CD4-positive, alpha-beta T cell (primary cell): ENCODE measurements around the gene STIM1. TPM values are rescaled to one million over a fixed set of nuclear protein-coding genes. Genes with fewer than 3 reads are reported as not detected.

ENCODE experiments used
- ATAC-seq: fragments of 200-7000 bp; cut with Tn5 transposase; one replicate; pipeline ENCODE4 v1.10.0; 2022; ENCODE audit warnings: mild to moderate bottlenecking; ENCODE audit not compliant: poor library complexity
- CTCF ChIA-PET: fragments of 350-600 bp; sonication (Branson Sonifier 250); formaldehyde crosslinking; loops from one replicate; lab custom pipeline; 2021; ENCODE audit warnings: antibody characterized with exemption, inconsistent platforms; lab: Charles Lee
- POLR2A ChIA-PET: fragments of 350-600 bp; sonication (Branson Sonifier 250); formaldehyde crosslinking; loops from one replicate; lab custom pipeline; 2021; ENCODE audit warnings: antibody characterized with exemption, inconsistent platforms; lab: Charles Lee
- DNase-seq, 14 experiments: peaks; one replicate each; pipeline ENCODE4 v3.0.0-alpha.2; 2013 to 2020; ENCODE audit warnings: mixed read lengths in 2 of 14
- H3K27ac ChIP-seq, 2 donors: one replicate each; pipeline versions ENCODE4 v1.5.1 to v1.7.0; 2013; ENCODE audit warnings: low read length in 2 of 2, low read depth in 1 of 2, mild to moderate bottlenecking in 1 of 2
- H3K27me3 ChIP-seq, 2 experiments: 1 replicate in 1 of 2; 2 replicates in 1 of 2; pipeline versions ENCODE4 v1.6.1 to v1.7.0; 2013; ENCODE audit warnings: low read length in 2 of 2, control low read depth in 1 of 2, mild to moderate bottlenecking in 1 of 2, moderate library complexity in 1 of 2; ENCODE audit not compliant: insufficient read depth in 2 of 2, control insufficient read depth in 1 of 2
- H3K36me3 ChIP-seq: one replicate; pipeline ENCODE4 v1.6.1; 2013; ENCODE audit warnings: low read length, control low read depth; ENCODE audit not compliant: insufficient read depth
- H3K4me1 ChIP-seq: one replicate; pipeline ENCODE4 v1.6.1; 2013; ENCODE audit warnings: low read length, control low read depth; ENCODE audit not compliant: insufficient read depth
- H3K4me3 ChIP-seq: one replicate; pipeline ENCODE4 v1.5.1; 2013; ENCODE audit warnings: mild to moderate bottlenecking, low read length, moderate library complexity
- H3K9me3 ChIP-seq, 2 experiments: 1 replicate in 1 of 2; 2 replicates in 1 of 2; pipeline versions ENCODE4 v1.6.1 to v1.7.0; 2013; ENCODE audit warnings: low read length in 2 of 2, mild to moderate bottlenecking in 2 of 2, control low read depth in 1 of 2, moderate library complexity in 1 of 2; ENCODE audit not compliant: control insufficient read depth in 1 of 2, insufficient read depth in 1 of 2
- H3K27ac Mint-ChIP-seq: one replicate; pipeline ENCODE4 v1.8.0; 2020; ENCODE audit warnings: mixed read lengths
- H3K27me3 Mint-ChIP-seq: one replicate; pipeline ENCODE4 v1.8.0; 2021; ENCODE audit warnings: mixed read lengths
- H3K36me3 Mint-ChIP-seq: one replicate; pipeline ENCODE4 v1.8.0; 2021; ENCODE audit warnings: low read depth, mixed read lengths
- H3K4me1 Mint-ChIP-seq: one replicate; pipeline ENCODE4 v1.8.0; 2021; ENCODE audit warnings: low read depth, mixed read lengths
- H3K4me3 Mint-ChIP-seq: one replicate; pipeline ENCODE4 v1.8.0; 2020; ENCODE audit warnings: mild to moderate bottlenecking, mixed read lengths
- H3K9me3 Mint-ChIP-seq: one replicate; pipeline ENCODE4 v1.8.0; 2020; ENCODE audit warnings: mixed read lengths
- CTCF ChIP-seq: fragments of 200-600 bp; IDR thresholded peaks from one replicate; pipeline ENCODE4 v1.8.0; 2022; ENCODE audit warnings: antibody characterized with exemption, mild to moderate bottlenecking
- intact Hi-C, 2 experiments: fragments of 100-400 bp; cut with DNase I in 1 of 2; cut with micrococcal nuclease in 1 of 2; formaldehyde crosslinking; loops; one replicate each; pipeline versions ENCODE4 v1.15.1 to v1.9.0; 2023 to 2025; cut with DNase I, micrococcal nuclease
- total RNA-seq, 174 experiments: library from RNA in 2 of 174; stranded (reverse) in 2 of 174; gene quantifications; one replicate each; pipeline ENCODE4 v1.2.3 and lab custom pipeline; 2021 to 2026

The STIM1 gene
- total RNA-seq, 2 experiments from 2014 or later: 89.0 to 94.9 TPM

- Mint-ChIP-seq H3K36me3 (peaks cover 55% of the 10 kb centered on the region), H3K4me3 (peak overlapping the region; percentile 94), H3K4me1 (peaks cover 75% of the 10 kb centered on the region), H3K27me3 (no peaks in the 10 kb centered on the region), H3K27ac (peak overlapping the region; percentile 95), H3K9me3 (no peaks in the 10 kb centered on the region)
- H3K36me3 ChIP-seq: peaks cover 23% of the 10 kb centered on the region
- TF ChIP-seq CTCF: no peak
- H3K9me3 ChIP-seq: no peaks in the 10 kb centered on the region
- H3K4me3 ChIP-seq: peak overlapping the region; percentile 95
- H3K27ac ChIP-seq: peak overlapping the region; percentile 90 to 97
- ChIA-PET POLR2A (interaction anchor here (1.1 to 15.1 kb wide), 9 partner anchors 9 to 109 kb away, joined by 3 to 577 read pairs (median 8); partner anchors contain the start of genes NUP98, PGAP2 and STIM1), CTCF (interaction anchor here (1.7 to 10.7 kb wide), 2 partner anchors 13 to 15 kb away, joined by 6 to 216 read pairs; partner anchors contain the start of gene STIM1)
- intact Hi-C loops: loop anchor here (2.0 to 5.0 kb wide), 2 partner anchors 13 to 40 kb away; partner anchors contain the start of gene NUP98 (in 1 of the 2)
- no peaks in the 10 kb centered on the region for H3K27me3 ChIP-seq
- H3K4me1 ChIP-seq: peaks cover 76% of the 10 kb centered on the region
- ATAC-seq (no peak), DNase-seq (peak in 2 of 14 experiments; percentile 59 to 64)
These were observed 17.7 kb upstream of the STIM1 start for GRCh38 chr11:3837793-3838192.

GRCh38 chr11:3838504-3838903 lies 17.0 kb upstream of the STIM1 start:
- TF ChIP-seq CTCF: no peak
- DNase-seq: no peak
- ChIA-PET POLR2A (interaction anchor here (0.7 to 15.1 kb wide), 11 partner anchors 8 to 146 kb away, joined by 3 to 577 read pairs (median 7); partner anchors contain the start of genes NUP98, PGAP2 and STIM1), CTCF (interaction anchor here (1.2 to 10.7 kb wide), 3 partner anchors 13 to 146 kb away, joined by 3 to 216 read pairs (median 6); partner anchors contain the start of gene STIM1)
- H3K9me3 Mint-ChIP-seq: no peaks in the 10 kb centered on the region
- no peaks in the 10 kb centered on the region for H3K9me3 ChIP-seq
- H3K27ac ChIP-seq: peak overlapping the region; percentile 90 to 97
- peaks cover 49% of the 10 kb centered on the region for H3K36me3 Mint-ChIP-seq
- H3K36me3 ChIP-seq: peaks cover 19% of the 10 kb centered on the region
- intact Hi-C loops: loop anchor here (2.0 to 5.0 kb wide), 2 partner anchors 14 to 41 kb away; partner anchors contain the start of gene NUP98 (in 1 of the 2)
- peaks cover 69% of the 10 kb centered on the region for H3K4me1 ChIP-seq
- no peaks in the 10 kb centered on the region for H3K27me3 ChIP-seq
- H3K4me1 Mint-ChIP-seq: peaks cover 68% of the 10 kb centered on the region
- H3K27ac Mint-ChIP-seq: peak overlapping the region; percentile 95
- H3K4me3 Mint-ChIP-seq: peak overlapping the region; percentile 94
- H3K27me3 Mint-ChIP-seq: no peaks in the 10 kb centered on the region
- no peak for ATAC-seq
- H3K4me3 ChIP-seq: peak overlapping the region; percentile 95

- peak overlapping the region; percentile 95 for H3K27ac Mint-ChIP-seq
- TF ChIP-seq CTCF: no peak
- Histone ChIP-seq H3K27ac (peak overlapping the region; percentile 90 to 97), H3K4me3 (peak overlapping the region; percentile 95), H3K36me3 (peaks cover 8% of the 10 kb centered on the region), H3K9me3 (no peaks in the 10 kb centered on the region), H3K4me1 (peaks cover 52% of the 10 kb centered on the region), H3K27me3 (no peaks in the 10 kb centered on the region)
- peaks cover 32% of the 10 kb centered on the region for H3K36me3 Mint-ChIP-seq
- intact Hi-C loops: loop anchor here in 1 of 2 experiments (2.0 kb wide), 1 partner anchor 43 kb away; the partner anchor contains the start of gene NUP98
- H3K27me3 Mint-ChIP-seq: no peaks in the 10 kb centered on the region
- peaks cover 60% of the 10 kb centered on the region for H3K4me1 Mint-ChIP-seq
- ChIA-PET POLR2A (interaction anchor here (0.5 to 15.1 kb wide), 29 partner anchors 8 to 257 kb away, joined by 3 to 577 read pairs (median 8); partner anchors contain the start of genes NUP98, PGAP2, RRM1 and STIM1), CTCF (interaction anchor here (1.0 to 10.7 kb wide), 6 partner anchors 13 to 65 kb away, joined by 3 to 216 read pairs (median 7); partner anchors contain the start of genes PGAP2 and STIM1)
- no peaks in the 10 kb centered on the region for H3K9me3 Mint-ChIP-seq
- DNase-seq (peak in 10 of 14 experiments; percentile 18 to 65 (median 44)), ATAC-seq (no peak)
- H3K4me3 Mint-ChIP-seq: peak overlapping the region; percentile 94
These were observed 15.2 kb upstream of the STIM1 start for GRCh38 chr11:3840004-3840869.
